ENCODE results near the gene GAPDHS.
A peak's percentile ranks its signal among the peaks of the same experiment; 100 is the strongest.

The GAPDHS gene

DNA sequence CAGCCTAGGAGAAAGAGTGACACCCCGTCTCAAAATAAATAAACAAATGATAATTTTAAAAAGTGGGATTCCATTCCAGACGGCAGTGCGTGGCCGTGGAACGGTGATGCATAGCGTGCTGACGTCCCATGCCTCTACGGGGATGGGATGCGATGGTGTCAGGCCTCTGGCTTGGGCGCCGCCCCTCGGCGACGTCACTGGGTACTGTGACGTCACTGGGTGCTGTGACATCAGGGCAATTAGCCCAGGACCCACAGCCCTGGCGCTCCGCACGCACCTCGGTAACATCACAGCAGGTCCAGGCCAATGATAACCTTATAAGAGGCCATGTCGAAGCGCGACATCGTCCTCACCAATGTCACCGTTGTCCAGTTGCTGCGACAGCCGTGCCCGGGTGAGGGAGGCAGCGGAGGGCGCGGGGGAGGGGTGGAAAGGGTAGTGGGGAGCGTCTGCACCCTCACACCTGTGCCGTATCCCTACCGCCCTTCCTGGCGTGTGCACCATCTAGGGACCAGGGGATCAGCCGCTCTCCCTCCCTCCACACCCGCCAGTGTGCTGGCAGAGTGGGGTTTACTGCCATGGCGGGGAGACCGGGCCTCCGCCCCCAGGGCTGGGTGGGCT, at the start of gene GAPDHS:
Gene GAPDHS, plus strand, starts transcription at position 256 of the 621 bp plus-strand sequence. Its CDS starts 72 bp downstream, at position 328.
- DNase-seq, result no peak

DNA sequence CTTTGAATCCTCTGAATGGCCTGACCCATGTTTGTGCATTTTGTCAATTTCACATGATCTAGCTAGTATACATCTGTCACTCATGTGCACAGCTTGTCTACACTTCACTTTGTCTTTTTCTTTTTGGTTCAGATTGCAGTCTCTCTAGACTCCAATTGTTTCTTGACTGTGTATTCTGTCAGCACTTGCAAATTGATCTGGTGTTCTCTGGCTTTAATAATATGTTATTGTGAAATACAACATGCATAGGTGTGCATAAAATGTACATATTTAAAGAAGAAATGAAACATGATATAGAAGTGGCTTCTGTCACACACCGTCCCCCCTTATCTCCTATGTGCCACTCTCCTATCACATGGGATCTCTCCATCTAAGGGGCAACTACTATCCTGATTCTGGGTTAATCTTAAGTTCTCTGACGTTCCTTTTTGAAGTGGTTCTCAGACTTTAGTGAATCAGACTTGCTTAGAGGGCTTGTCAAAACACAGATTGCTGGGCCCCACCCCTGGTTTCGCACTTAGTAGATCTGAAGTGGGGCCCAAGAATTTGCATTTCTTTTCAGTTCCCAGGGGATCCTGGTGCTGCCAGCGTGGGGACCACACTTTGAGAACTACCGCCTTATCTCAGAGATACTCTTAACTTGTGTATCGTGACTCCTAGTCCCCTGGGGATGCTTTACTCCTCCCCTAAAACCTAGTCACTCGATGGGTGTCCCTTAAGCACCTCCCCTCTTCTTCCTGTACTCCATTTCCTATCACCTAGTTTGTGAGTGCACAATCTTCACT, 48.8 kb upstream of the GAPDHS start:
- no peak for DNase-seq

DNA sequence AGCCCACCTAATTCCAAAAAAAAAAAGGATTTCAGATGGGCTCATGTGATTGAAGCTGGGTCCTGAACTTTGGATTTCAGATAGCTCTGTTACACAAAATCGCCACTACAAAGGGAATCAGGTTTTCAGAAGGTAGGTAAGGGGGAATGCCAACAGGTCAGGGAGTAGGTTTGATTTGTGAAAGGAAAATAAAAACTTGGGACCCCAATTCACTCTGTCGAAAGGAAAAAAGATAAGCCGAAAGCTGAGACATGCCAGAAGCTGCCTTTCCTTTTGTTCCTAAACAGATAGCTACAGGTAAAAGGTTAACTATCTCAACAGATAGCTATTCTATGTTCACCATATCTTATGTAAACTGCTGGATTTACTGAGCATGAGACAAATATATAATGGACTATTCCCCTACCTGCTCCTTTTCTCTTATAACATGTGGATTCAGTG, 47.0 kb upstream of the GAPDHS start:
- no peak for DNase-seq

DNA sequence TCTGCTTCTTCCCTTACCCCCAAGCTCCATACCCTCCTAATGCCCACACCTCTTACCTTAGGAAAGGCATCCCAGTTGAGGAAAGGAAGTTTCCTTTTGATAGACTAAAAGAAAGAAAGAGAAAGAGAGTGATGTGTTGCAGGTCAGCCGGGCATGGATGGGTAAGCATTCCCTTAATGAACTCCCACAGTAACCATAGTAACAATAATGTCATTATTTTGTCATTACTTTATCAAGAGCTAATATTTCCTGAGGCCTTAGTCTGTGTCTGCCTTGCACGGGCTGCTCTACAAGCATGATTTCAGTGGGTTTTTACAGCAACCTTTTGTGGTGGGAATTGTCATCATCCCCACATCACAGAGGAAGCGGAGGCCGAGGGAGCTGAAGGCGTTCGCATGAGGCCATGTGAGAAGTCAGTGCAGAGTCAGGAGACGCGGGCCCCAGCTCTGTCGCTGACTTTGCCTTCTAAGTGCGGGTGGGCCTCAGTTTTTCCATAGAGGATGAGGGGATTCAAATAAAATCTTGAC, 45.5 kb upstream of the GAPDHS start:
- no peak for DNase-seq

DNA sequence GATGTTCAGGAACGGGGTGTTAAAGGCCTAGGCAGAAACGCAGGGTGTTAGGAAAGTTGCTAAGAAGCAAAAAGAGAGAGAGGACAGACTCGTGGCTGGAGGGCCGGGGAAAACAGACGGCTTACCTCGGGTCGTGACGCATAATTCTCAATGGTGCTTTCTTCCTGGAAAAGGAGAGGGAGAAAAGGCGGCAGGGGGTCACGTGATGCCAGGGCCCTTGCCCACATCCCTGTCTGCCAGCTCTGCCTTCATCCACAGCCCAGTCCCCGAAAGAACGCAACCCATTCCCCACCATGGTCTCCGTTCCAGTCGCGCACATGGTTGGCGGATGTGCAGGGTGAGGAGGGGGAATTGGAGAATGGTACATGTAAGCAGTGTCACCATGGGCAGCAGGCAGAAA, 44.6 kb upstream of the GAPDHS start:
- no peak for DNase-seq

DNA sequence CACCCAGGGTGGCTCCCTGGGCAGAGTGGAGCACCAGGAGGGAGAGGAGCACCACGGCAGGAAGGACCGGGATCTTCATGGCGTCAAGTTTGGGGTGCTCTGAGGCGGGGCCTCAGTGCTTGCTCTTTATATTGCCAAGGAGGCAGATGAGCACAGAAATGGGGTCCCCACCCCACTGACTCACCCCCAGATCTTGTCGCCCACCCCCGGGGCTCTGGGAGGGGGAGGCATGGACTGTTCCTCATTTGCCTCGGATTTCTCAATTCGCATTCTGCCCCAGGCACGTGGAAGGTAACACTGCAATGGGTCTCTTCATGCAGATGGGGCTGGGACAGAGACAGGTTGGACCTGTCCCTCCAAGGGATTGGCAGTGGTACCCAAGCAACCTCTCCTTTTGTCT, 42.9 kb upstream of the GAPDHS start, which contains the start of gene KRTDAP:
Gene KRTDAP, minus strand, starts transcription at position 101 of the 400 bp plus-strand sequence. Its CDS starts 22 bp downstream, at position 79.
- no peak for DNase-seq

DNA sequence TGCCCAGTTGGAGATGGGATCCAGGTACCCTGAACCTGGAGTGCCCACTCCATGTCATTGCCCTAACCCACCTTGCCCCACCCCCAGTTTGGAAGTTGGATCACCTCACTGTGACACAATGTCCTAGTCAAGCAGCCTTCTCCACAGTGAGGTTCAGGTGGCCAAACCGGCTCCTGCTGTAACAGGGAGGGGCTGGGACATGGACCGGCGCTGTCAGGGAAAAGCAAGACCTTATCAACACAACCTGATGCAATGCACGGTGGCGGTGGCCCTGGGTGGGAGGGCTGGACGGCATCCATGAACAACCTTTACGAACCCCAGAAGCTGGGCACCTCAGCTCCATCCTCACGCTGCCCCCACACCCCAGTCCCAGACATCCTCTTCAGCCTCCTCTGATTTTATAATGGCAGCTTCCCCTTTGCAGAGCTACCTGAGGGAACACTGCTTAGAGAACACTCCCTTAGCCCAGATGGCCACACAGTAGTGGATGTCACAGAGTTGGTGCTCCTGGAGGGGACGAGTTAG, 41.4 kb upstream of the GAPDHS start:
- DNase-seq, result no peak

DNA sequence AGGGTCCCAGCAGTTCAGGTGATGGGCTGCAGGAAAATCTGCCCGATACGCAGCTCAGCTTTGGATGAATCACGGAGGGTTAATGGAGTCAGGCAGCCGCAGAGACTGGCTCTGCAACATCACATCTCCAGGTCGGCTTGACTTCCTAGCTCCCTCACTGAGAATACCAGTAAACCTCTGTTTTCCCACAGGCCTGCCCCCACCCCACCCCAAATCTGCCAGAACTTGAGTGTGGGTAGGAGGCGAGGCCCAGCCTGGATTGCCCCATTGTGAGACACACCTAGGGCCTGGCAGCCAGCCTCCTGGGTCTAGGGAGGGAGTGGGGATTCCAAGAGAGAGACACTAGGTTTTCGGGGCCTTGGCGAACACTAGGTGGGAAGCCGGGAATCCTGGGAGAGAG, 39.3 kb upstream of the GAPDHS start:
- no peak for DNase-seq

DNA sequence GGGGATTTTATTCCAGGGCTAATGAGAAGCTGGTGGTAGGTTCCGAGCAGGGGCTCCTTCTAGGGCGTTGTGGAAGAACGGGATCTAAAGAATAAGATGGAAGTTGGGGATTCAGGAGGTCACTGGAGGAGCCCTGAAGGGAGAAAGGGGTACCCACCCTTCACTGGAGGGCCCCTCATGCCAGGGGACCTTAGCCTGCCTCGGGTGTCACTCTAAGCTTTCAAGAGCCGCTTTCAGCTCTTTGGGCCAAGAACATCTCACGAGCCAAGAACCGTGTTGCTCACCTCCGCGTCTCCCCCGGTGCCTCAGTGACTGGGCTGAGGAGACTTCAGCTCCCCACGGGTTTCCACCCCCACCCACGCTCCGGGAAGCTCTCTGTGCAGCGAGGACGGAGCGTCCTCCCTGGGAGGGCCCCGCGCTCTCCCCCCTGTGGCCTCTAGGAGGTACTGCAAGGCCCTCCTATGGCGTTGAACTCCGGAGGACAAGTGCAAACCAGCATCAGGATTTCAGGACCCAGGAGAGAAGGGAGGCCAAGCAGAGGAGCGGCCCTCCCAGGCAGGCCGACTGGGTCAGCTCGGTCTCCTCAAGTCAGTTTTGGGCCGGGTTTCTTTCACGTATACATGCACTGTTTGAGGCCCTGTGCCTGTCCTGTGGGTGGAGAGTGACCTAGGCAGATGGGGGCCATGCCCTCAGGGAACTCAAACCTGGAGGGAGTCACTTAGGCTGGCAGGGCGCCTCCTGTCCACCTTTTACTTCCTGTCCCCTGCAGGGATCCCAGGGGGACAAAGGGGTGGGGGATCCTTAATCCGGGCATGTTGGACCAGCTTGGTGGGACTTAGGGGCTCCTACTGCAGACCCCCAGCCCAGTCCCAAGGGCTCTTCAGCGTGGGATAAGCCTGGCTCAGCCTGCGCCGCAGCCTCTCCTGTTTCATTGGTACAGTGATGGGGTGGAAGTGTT, 37.9 kb upstream of the GAPDHS start:
- DNase-seq, result peak; percentile 76

DNA sequence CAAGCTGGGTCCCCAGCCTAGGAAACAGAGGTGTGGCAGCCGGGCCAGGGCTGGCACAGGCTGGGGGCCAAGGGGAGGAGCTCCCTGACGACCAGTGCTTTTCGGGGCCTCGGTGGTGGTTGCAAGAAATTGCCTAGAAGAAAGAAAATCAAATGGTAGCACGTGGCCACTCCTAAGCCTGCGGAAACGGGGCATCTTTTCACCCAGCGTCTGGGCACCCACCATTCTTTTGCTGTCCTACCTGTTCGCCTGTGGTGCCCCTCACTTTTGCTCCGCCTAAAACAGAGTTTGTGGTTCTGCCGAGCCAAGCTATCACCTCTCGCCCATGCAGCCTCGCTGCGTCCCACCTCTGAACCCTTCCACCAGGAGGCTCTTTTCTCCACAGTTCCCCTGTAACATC, 35.9 kb upstream of the GAPDHS start:
- no peak for DNase-seq

DNA sequence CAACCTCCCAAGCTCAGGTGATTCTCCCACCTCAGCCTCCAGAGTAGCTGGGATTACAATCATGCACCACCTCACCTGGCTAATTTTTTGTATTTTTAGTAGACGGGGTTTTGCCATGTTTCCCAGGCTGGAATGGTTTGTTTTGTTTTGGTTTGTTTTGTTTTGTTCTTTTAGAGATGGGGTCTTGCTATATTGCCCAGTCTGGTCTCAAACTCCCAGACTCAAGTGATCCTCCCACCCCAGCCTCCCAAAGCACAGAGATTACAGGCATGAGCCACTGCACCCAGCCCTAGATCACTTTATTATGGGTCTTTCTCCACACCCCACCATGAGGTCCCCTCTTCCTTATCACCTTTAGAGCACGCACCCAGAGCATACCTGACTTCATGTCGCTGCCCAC, 35.0 kb upstream of the GAPDHS start:
- no peak for DNase-seq

DNA sequence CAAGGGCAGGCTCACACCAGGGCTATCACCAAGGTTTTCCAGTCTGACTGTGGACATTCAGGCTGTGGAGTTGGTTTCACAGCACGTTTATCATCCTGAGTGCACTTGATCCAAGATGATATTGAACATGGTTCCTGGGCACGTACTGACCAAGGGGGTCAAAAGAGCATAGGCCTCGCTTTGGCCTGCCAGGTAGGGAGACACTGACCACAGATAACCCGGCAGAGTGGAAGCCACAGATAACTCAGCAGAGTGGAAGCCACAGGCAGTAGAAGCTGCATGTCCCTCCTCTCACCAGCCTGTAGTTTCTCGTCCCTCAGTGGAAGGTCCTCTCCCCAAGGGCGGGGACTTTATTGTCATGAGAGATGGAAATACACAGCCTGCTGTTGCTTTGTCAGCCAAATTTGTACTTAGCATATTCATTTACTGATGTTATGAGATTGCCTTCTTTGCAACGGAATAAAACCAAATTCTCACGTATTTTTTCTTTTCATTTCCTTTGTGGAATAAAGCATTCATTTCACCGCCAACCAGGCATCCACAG, 34.2 kb upstream of the GAPDHS start:
- DNase-seq, result no peak

DNA sequence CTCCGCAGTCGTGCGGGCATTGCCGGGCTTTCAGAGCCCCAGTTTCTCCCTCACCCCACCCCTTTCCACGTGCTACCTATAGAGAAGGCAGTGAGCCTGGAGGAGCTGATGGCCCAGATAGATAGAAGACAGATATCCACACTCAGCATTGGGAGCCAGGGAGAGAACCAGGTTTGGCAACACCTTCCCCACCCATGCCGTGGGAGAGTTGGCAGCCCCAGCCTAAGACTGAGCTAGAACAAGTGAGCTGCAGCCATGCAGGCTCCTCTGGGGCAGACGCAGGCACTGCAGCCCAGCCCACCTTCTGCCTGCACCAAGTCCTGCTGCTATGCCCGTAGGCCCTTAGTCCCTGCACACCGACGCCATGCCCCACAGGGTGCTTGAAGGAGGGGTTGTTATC, 32.6 kb upstream of the GAPDHS start:
- no peak for DNase-seq

DNA sequence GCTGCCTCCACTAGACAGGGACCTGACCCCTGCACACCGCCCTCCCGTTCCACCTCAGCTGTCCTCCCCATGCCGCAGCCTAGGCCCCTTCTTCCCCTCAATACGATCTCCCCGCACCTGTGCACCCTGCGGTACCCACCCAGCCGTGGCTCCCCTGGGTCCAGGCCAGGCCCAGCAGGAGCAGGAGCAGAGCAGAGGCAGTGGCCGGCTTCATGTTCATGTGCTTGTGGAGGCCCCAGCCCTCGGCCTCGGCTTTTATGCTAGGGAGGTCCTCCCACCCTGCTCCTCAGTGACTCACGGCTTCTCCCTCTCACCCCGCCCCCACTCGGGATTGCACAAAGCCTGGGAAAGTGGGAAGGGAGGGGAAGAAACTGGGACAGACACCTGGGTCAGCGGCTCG, 31.6 kb upstream of the GAPDHS start:
- DNase-seq, result no peak

DNA sequence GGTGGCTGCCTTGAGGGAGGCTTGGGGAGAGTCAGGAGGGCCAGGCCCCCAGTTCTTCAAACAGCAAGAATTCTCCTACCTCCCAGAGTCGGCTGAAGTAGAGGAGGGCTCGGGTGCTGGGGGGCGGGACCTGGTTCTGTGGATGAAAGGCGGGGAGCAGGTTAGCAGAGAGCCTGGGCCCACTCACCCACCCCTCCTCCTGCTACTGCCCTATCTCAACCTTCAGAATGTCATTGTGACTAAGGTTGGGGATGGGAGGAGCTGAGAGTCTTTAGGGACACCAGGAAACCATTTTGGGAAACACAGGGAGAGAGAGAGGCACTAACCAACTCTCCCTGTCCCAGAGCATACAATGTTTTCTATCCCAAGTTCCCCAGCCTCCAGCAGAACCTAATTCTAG, 30.5 kb upstream of the GAPDHS start:
- no peak for DNase-seq

DNA sequence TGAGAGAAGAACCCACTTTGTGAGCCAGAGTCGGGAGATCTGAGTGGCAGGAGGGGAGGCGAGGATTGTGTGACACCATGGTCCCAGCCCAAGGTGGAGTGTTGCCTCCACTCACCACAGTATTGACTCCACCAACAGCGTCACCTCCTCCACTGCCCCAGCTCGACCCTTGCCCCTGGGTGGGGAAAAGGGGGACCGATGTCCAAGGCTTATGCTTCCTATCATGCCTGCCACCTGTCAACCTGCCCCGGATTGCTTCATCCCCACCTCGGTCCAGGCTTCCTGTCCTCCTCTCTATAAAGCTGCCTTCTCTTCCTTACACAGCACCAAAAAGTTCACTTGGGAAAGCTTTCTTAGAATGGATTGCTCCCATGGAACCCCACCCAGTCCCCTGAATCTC, 27.2 kb upstream of the GAPDHS start:
- no peak for DNase-seq

DNA sequence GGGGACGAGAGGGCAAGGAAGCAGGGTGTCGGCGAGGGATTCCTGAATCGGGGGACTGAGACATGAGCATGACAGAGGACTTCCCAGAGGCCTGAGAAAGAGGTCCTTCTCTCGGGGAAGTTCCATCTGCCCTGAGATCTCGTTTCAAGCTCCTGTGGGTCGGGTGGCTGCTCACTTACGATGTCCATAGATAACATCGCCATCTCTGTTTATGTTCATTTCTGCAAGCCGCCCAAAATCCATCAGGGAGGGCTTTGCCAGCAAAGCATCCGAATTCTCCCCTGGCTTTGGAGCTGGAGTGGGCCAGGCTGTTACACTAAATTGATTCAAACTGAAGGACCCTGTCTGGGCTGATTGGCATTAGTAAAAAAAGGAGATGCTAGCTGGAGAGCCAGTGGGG, 25.7 kb upstream of the GAPDHS start:
- no peak for DNase-seq

DNA sequence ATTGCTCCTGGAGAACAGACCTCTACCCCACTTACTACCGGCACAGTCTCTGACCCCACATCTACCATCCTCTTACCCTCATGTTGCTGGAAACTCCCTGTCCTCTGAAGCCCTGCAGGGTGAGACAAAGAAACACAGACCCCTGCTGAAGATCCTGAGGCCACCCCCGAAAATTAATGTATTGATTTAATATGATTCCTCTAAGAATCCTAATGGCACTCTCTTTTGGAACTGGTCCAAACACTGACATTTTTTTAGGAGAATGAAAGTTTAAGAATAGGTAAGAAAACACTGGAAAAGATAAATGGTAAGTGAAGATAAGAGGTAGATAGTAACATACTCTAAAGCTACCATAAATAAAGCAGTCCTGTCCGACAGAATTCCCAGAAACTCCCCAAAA, 25.1 kb upstream of the GAPDHS start:
- no peak for DNase-seq

DNA sequence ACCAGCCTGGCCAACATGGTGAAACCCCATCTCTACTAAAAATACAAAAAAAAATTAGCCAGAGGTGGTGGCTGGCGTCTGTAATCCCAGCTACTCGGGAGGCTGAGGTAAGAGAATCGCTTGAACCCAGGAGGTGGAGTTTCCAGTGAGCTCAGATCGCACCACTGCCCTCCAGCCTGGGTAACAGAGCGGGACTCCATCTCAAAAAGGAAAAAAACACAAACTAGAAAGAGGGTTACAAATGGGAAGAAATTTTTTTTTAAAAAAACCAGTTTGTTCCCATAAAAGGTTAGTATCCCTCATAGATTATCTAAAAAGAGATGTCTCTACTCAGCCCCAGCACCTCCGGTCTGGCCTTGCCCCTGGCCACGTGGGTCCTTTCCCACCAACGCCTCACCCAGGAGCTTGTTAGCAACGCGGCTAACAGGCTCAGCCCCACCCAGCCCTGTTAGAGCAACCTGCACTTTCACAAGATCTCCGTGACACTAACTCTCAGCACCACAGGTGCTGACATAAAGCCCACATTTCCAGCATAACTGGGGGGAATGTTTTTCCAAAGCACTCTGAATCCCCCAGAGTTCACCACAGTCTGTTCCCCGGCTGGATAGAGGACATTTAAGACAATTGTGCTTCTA, 24.1 kb upstream of the GAPDHS start:
- DNase-seq, result peak; percentile 46

DNA sequence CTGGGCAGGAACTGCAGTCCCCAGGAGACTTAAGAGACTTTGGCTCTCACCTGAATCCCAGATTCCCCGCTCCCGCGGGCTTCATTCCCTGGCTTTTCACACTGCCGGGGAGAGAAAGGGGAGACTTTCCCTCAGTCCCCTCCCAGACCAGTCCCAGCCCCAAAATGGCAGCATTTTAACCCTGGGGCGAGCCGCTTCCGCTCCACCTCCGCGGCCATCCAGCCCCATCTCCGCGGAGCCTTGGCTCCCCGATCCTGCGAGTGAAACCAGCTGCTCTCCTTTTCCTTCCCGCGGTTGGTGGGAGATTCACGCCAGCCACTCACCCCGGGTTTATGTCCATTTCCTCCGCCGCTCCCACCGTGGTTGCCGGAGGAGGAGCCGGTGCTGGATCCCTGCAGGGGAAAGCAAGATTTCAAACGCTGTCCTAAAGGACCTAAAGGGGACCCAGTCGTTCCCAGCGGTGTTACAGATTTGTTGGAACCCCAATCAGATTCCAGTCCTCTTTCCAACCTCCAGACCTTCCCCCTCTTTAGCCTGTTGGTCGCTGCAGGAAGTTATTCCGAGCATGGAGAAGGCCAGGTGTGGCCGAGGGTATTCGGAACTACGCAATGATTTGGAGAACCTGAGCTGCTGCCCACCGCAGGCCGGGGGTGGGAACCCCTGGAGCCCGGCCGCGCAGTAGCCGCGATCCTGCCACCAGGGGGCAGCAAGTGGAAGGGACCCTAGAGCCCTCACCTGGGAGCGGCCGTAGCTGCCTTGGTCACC, 23.2 kb upstream of the GAPDHS start:
- peak; percentile 82 for DNase-seq

DNA sequence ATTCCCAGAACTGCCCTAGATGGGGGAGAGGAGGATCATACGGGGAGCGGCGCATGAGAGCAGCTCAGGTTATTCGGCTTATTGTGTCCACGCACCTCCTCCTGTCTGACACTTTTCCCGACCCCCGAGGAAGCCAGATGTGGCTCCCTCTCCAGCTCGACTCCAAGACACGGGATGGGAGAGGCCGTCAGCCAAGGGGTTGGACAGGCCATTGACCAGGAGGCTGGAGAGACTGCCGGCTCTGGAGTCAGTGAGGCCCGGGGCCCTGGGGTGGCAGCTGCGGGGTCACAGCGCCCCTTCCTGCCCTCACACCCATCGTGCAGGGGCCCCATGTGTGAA, 22.7 kb upstream of the GAPDHS start:
- DNase-seq, result no peak
